Measurements from ENCODE around the gene RUNX1.

DNA sequence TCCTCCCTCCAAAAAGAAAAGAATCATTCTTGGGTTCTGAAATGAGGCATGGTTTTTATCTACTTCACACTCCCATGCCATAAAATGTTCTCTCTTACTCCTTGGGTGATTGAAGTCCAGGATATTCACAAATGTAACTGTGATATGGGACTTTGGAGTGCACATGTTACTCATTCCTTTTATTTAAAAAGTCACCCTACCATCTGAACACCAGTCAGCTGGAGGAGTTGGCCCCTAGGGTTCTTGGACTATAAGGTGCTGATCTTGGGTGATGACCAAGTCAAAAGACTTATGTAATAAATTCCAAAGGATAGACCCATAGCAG is 251.9 kb downstream of the RUNX1 start:
- TF ChIP-seq CTCF (IDR thresholded peaks at IDR 0.05) (no peak), POLR2A (IDR thresholded peaks at IDR 0.05) (no peak)
